A673 (cell line): ENCODE measurements around the gene TRPC4. TPM values are rescaled to one million over a fixed set of nuclear protein-coding genes. Genes with fewer than 3 reads are reported as not detected.

Source experiments
- BruUV-seq: library from RNA; stranded (reverse); fragments of 400-500 nt; replicated peaks from 2 replicates; lab custom pipeline; 2021; lab: Mats Ljungman, UMichigan
- CTCF ChIA-PET: fragments of 300-600 bp; sonication (Branson Sonifier 250); formaldehyde crosslinking; loops from one replicate; lab custom pipeline; 2022; ENCODE audit warnings: antibody characterized with exemption; lab: Charles Lee
- POLR2A ChIA-PET: fragments of 300-600 bp; sonication (Branson Sonifier 250); formaldehyde crosslinking; loops from one replicate; lab custom pipeline; 2022; ENCODE audit warnings: antibody characterized with exemption; ENCODE audit not compliant: low non-redundant PET; lab: Charles Lee
- DNase-seq: peaks from one replicate; pipeline ENCODE4 v3.0.0-alpha.2; 2015; ENCODE audit warnings: low spot score
- H3K27ac ChIP-seq: fragments of 200-600 bp; sonication (generic); 2 replicates; pipeline ENCODE4 v1.5.1; 2016; ENCODE audit warnings: mixed run types, low read depth, mild to moderate bottlenecking, mixed read lengths, antibody characterized with exemption, low read length; ENCODE audit not compliant: poor library complexity, severe bottlenecking
- H3K27me3 ChIP-seq: fragments of 200-600 bp; sonication (generic); replicated peaks from 2 replicates; pipeline ENCODE4 v1.6.1; 2017; ENCODE audit warnings: mixed run types, low read depth, mild to moderate bottlenecking, mixed read lengths, antibody characterized with exemption, low read length; ENCODE audit not compliant: insufficient read depth, poor library complexity
- H3K36me3 ChIP-seq: fragments of 200-600 bp; sonication (generic); 2 replicates; pipeline ENCODE4 v1.6.1; 2016; ENCODE audit warnings: mixed run types, mild to moderate bottlenecking, mixed read lengths, antibody characterized with exemption, low read length; ENCODE audit not compliant: insufficient read depth, poor library complexity, severe bottlenecking
- H3K4me1 ChIP-seq: fragments of 200-600 bp; sonication (generic); 2 replicates; pipeline ENCODE4 v1.6.1; 2017; ENCODE audit warnings: mixed run types, mild to moderate bottlenecking, mixed read lengths, antibody characterized with exemption, low read length; ENCODE audit not compliant: insufficient read depth, poor library complexity, severe bottlenecking
- H3K4me3 ChIP-seq: fragments of 200-600 bp; sonication (generic); 2 replicates; pipeline ENCODE4 v1.5.1; 2016; ENCODE audit warnings: low read depth, mixed run types, mild to moderate bottlenecking, mixed read lengths, low read length; ENCODE audit not compliant: poor library complexity, severe bottlenecking
- H3K9me3 ChIP-seq: fragments of 200-600 bp; sonication (generic); 2 replicates; pipeline ENCODE4 v1.6.1; 2016; ENCODE audit warnings: mixed run types, low read depth, mild to moderate bottlenecking, mixed read lengths, antibody characterized with exemption, low read length; ENCODE audit not compliant: poor library complexity, severe bottlenecking
- CTCF ChIP-seq: fragments of 300-800, 200-600 bp; sonication (generic); conservative IDR thresholded peaks from 2 replicates; pipeline ENCODE4 v1.5.1; 2017; ENCODE audit warnings: low read depth, mild to moderate bottlenecking, antibody characterized with exemption, low read length, moderate library complexity, mixed read lengths
- EZH2 ChIP-seq: fragments of 200-600 bp; sonication (generic); IDR thresholded peaks from 2 replicates; pipeline ENCODE4 v1.6.1; 2017; ENCODE audit warnings: borderline replicate concordance, low read depth, mild to moderate bottlenecking, mixed read lengths, antibody characterized with exemption, low read length; ENCODE audit not compliant: poor library complexity, severe bottlenecking
- intact Hi-C: fragments of 100-400 bp; cut with micrococcal nuclease; formaldehyde crosslinking; loops from one replicate; pipeline ENCODE4 v1.10.0; 2022; ENCODE audit not compliant: unreplicated experiment
- total RNA-seq: library from RNA; stranded (reverse); gene quantifications from 2 replicates; pipeline ENCODE4 v1.2.3, GENCODE V29; 2021

TRPC4 gene
- total RNA-seq, 1 experiment from 2014 or later, result 27.0 TPM

DNA sequence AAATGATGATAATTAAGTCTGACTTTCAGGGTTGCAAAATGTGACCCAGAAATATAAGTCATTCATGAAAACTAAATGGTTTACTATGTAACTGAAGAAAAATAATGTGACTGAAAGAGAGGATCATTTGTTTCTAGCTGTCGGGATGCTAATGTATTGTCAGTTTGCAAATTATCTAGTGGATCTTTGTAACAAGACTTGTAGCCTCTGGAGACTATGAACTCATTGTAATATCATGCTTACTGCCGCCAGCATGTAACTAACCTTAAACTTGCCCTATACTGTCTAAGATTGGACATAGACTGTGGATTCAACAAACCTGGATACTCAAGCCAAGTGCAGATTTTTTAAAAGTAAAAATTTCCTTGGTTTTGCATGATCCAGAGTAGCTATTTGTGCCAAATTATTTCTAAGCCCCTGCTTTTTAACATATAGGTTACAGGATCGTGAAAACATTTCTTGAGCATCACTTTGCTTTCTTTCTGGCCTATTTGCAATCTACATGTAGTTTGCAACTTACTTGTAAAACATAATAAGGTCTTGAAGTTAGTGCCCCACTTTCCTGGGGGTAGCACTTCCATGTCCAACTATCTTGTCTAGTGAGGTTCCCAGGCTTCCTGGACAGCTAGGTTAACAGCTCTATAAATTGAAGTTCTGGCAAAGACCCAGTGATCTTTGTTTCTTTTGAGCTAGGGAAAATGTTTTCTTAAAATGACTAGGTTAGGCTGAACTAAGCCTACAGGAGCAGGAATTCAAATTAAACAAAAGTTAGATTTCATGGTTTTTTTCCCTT, 267.7 kb downstream of the TRPC4 start:
- BruUV-seq, result no TSS peak
- no peaks in the 10 kb centered on the region for H3K27me3 ChIP-seq

GRCh38 chr13:37599519-37599918, 270.1 kb downstream of the TRPC4 start:
- BruUV-seq, result no TSS peak
- no peaks in the 10 kb centered on the region for H3K9me3 ChIP-seq
- intact Hi-C loops, result no loop called here
- H3K27ac ChIP-seq, result no peak overlapping the region
- no peak overlapping the region for H3K4me3 ChIP-seq
- TF ChIP-seq CTCF (no peak), EZH2 (no peak)
- H3K4me1 ChIP-seq, result no peaks in the 10 kb centered on the region
- ChIA-PET POLR2A (interaction anchor here (0.6 kb wide), 1 partner anchor 777 kb away, joined by 3 read pairs; no protein-coding TSS in a partner anchor), CTCF (no interaction called here)
- H3K36me3 ChIP-seq, result no peaks in the 10 kb centered on the region
- no peak for DNase-seq
- no peaks in the 10 kb centered on the region for H3K27me3 ChIP-seq

More for the DNA sequence above, 267.7 kb downstream of the TRPC4 start:
- TF ChIP-seq CTCF (no peak), EZH2 (no peak)
- no peak overlapping the region for H3K4me3 ChIP-seq
- intact Hi-C loops, result loop anchor here (1.0 to 10.0 kb wide), 3 partner anchors 493 to 1317 kb away; no protein-coding TSS in a partner anchor
- no peaks in the 10 kb centered on the region for H3K4me1 ChIP-seq
- no peaks in the 10 kb centered on the region for H3K36me3 ChIP-seq
- H3K9me3 ChIP-seq, result no peaks in the 10 kb centered on the region
- H3K27ac ChIP-seq, result no peak overlapping the region
- ChIA-PET POLR2A (no interaction called here), CTCF (no interaction called here)
- no peak for DNase-seq

- intact Hi-C loops, result no loop called here
- DNase-seq, result no peak
- POLR2A ChIA-PET, result no interaction called here
- Histone ChIP-seq H3K27ac (no peak within 1 kb of the TSS), H3K27me3 (no peaks in the 10 kb centered on the region), H3K4me3 (no peak within 1 kb of the TSS), H3K9me3 (no peaks in the 10 kb centered on the region), H3K36me3 (no peaks in the 10 kb centered on the region), H3K4me1 (no peaks in the 10 kb centered on the region)
- CTCF ChIA-PET, result no interaction called here
- TF ChIP-seq CTCF (no peak), EZH2 (no peak)
- no TSS peak for BruUV-seq
These were observed 271.0 kb downstream of the TRPC4 start, which contains the start of gene POSTN for GRCh38 chr13:37598597-37598996. Gene POSTN, minus strand, starts transcription at chr13:37598768. Its CDS starts 42 bp downstream, at chr13:37598726.
